GM13976 (cell line): ENCODE data around the gene CDRT4.
A peak's percentile ranks its signal among the peaks of the same experiment; 100 is the strongest.

ENCODE experiments used
- DNase-seq: peaks from one replicate; pipeline ENCODE4 v3.0.0; 2012; ENCODE audit warnings: low spot score
- in situ Hi-C: fragments of 300-500 bp; cut with MboI; formaldehyde crosslinking; loops from one replicate; pipeline ENCODE4 v1.12.0; 2022; ENCODE audit warnings: low sequenced_read_pairs, mixed read lengths, inconsistent platforms; ENCODE audit not compliant: unreplicated experiment
- TF ChIP-seq, protein P1 (sequence below): IDR thresholded peaks from 2 replicates; pipeline ENCODE4 v1.5.1; 2012; ENCODE audit warnings: borderline replicate concordance, mild to moderate bottlenecking; ENCODE audit not compliant: insufficient read depth; ENCODE audit errors: extremely low read depth, missing control alignments, control extremely low read depth

Gene CDRT4

GRCh38 chr17:15503731-15504130 lies 36.3 kb upstream of the CDRT4 start:
- in situ Hi-C loops = loop anchor here (10.0 kb wide), 1 partner anchor 249 kb away; no protein-coding TSS in a partner anchor
- no peak for DNase-seq

GRCh38 chr17:15502369-15503112 lies 35.1 kb upstream of the CDRT4 start:
- in situ Hi-C loops = loop anchor here (10.0 kb wide), 1 partner anchor 248 kb away; no protein-coding TSS in a partner anchor
- peak; percentile 86 for DNase-seq

More at GRCh38 chr17:15503731-15504130, 36.3 kb upstream of the CDRT4 start:
- TF ChIP-seq, protein P1, sequence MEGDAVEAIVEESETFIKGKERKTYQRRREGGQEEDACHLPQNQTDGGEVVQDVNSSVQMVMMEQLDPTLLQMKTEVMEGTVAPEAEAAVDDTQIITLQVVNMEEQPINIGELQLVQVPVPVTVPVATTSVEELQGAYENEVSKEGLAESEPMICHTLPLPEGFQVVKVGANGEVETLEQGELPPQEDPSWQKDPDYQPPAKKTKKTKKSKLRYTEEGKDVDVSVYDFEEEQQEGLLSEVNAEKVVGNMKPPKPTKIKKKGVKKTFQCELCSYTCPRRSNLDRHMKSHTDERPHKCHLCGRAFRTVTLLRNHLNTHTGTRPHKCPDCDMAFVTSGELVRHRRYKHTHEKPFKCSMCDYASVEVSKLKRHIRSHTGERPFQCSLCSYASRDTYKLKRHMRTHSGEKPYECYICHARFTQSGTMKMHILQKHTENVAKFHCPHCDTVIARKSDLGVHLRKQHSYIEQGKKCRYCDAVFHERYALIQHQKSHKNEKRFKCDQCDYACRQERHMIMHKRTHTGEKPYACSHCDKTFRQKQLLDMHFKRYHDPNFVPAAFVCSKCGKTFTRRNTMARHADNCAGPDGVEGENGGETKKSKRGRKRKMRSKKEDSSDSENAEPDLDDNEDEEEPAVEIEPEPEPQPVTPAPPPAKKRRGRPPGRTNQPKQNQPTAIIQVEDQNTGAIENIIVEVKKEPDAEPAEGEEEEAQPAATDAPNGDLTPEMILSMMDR = no peak

GRCh38 chr17:15501793-15502192 lies 34.4 kb upstream of the CDRT4 start:
- in situ Hi-C loops = loop anchor here (10.0 kb wide), 1 partner anchor 247 kb away; no protein-coding TSS in a partner anchor
- TF ChIP-seq, protein P1 = no peak
- no peak for DNase-seq

More at GRCh38 chr17:15502369-15503112, 35.1 kb upstream of the CDRT4 start:
- TF ChIP-seq, protein P1 = peak; percentile 84

- TF ChIP-seq, protein P1 = no peak
- no peak for DNase-seq
- in situ Hi-C loops = loop anchor here (10.0 kb wide), 1 partner anchor 246 kb away; no protein-coding TSS in a partner anchor
These were observed 33.9 kb upstream of the CDRT4 start for GRCh38 chr17:15501282-15501681.

DNA sequence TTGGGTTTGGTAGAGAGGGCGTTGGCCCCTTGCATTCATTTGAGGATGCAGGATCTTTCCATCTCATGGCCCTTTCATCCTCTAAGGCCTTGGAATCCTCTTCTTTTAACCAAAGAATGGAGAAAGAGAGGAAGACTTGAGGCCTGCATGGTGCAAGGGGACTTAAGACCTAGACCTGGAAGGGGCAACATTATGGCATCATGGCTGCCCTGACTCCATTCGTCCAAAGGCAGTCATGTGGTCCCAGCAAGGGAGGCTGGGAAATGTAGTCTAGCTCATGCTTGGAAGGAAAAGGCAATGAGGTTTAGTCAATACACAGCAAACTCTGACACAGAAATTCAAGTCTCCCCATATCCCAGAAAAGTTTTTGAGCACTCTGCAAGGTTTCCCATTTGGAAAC lies 30.7 kb upstream of the CDRT4 start:
- in situ Hi-C loops = no loop called here
- TF ChIP-seq, protein P1 = no peak
- no peak for DNase-seq

DNA sequence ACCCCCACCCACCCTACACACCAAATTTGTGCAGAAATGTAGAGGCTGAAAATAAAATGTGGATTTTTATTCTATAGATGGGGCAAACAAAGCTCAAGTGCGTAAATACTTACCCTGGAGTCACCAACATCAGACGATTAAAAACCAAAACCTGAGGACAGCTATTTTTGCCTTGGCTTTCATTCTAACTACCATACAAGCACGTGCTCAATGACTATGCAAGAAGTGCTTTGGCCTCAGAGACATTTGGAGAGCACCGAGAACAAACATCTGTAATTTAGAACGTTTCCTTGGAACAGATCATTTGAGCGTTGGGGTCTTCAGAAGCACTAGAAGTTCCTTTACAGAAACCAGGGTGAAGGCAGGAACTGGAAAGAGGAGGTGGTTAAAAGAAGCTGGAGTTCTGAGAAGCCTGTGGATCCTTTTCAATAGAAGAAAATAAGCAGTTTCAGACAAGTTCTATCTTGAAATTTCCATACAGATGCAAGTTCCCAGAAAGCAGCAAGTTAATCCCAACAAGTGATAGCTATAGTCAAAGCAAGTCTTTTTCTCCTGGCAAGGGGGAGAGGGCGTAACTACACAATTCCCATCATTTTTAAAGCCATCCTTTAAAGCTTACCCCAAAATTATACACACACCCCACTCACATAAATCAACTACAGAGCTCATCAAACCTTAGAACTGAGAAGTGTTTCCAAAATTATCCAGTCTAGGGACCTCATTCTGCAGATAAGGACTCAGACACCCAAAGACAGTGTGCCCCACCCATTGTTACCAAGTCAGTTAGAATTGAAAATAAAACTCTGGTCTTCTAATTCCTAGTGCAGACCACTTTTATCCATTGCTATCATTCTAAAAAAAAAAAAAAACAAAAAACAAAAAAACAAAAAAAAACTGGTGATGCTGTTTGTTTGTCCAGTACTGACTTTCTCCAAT lies 29.6 kb upstream of the CDRT4 start:
- TF ChIP-seq, protein P1 = no peak
- DNase-seq = no peak
- in situ Hi-C loops = no loop called here
